Duodenal mucosa (tissue), 2 donors: ENCODE measurements around the gene DHRS2.

Experiments used
- H3K27ac ChIP-seq: one replicate; pipeline ENCODE4 v1.7.0; 2013; ENCODE audit warnings: low read depth, low read length
- H3K27me3 ChIP-seq, 2 donors: one replicate each; pipeline ENCODE4 v1.7.0; 2013; ENCODE audit warnings: low read length in 2 of 2, control low read depth in 1 of 2; ENCODE audit not compliant: insufficient read depth in 2 of 2, control insufficient read depth in 1 of 2
- H3K36me3 ChIP-seq, 2 donors: one replicate each; pipeline ENCODE4 v1.7.0; 2013; ENCODE audit warnings: low read length in 2 of 2, control low read depth in 1 of 2; ENCODE audit not compliant: insufficient read depth in 2 of 2, control insufficient read depth in 1 of 2
- H3K4me1 ChIP-seq, 2 donors: one replicate each; pipeline ENCODE4 v1.7.0; 2013; ENCODE audit warnings: low read length in 2 of 2, control low read depth in 1 of 2; ENCODE audit not compliant: insufficient read depth in 2 of 2, control insufficient read depth in 1 of 2
- H3K4me3 ChIP-seq, 2 donors: one replicate each; pipeline ENCODE4 v1.7.0; 2013; ENCODE audit warnings: low read length in 2 of 2, low read depth in 1 of 2
- H3K9ac ChIP-seq, 2 donors: one replicate each; pipeline ENCODE4 v1.7.0; 2013; ENCODE audit warnings: low read length in 2 of 2, low read depth in 1 of 2
- H3K9me3 ChIP-seq, 2 donors: one replicate each; pipeline ENCODE4 v1.7.0; 2013; ENCODE audit warnings: low read length in 2 of 2, control low read depth in 1 of 2; ENCODE audit not compliant: control insufficient read depth in 1 of 2

The DHRS2 gene

GRCh38 chr14:23646648-23647549, 10.7 kb downstream of the DHRS2 start:
- H3K9me3 ChIP-seq, result no peaks in the 10 kb centered on the region
- no peaks in the 10 kb centered on the region for H3K4me1 ChIP-seq
- no peak overlapping the region for H3K9ac ChIP-seq
- no peaks in the 10 kb centered on the region for H3K27me3 ChIP-seq
- no peak overlapping the region for H3K27ac ChIP-seq
- no peak overlapping the region for H3K4me3 ChIP-seq
- H3K36me3 ChIP-seq, result no peaks in the 10 kb centered on the region

- H3K27me3 ChIP-seq, result no peaks in the 10 kb centered on the region
Observed at GRCh38 chr14:23647619-23648018, 11.5 kb downstream of the DHRS2 start.

DNA sequence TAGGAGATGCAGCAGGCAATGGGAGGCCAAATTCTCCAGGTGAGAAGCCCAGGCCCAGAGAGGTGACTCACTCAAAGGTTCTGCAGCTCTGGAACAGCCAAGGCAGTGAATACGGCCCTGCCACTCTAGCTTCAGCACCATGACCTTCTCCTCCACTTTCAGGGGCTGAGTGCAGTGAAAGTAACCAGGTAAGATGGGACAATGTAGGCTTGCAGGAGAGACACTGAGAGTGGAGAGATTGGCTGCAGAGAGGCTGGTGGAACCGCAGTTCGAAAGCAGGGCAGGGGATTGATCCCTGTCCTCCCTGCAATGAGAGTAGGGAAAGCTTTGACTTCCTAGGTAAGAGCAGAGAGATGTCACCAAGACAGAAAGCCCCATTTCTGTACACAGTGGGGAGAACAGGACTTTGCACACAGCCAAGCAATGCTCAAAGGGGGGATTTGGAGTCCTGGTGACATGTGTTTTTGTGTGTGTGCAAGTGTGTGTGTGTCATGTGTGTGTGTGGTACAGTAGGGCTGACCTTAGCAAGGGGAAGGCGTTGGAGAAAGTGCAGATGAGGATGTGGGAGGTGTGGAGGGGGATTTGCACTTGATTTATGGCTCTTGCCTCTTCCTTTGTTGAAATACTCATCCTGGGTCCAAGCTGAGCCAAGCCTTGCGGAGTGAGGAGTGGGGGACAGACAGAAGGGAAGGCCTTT, 12.7 kb downstream of the DHRS2 start:
- Histone ChIP-seq H3K9ac (no peak overlapping the region), H3K9me3 (no peaks in the 10 kb centered on the region), H3K4me1 (no peaks in the 10 kb centered on the region), H3K27ac (no peak overlapping the region), H3K27me3 (no peaks in the 10 kb centered on the region), H3K4me3 (no peak overlapping the region), H3K36me3 (no peaks in the 10 kb centered on the region)

More at GRCh38 chr14:23647619-23648018, 11.5 kb downstream of the DHRS2 start:
- Histone ChIP-seq H3K4me1 (no peaks in the 10 kb centered on the region), H3K36me3 (no peaks in the 10 kb centered on the region), H3K9ac (no peak overlapping the region), H3K9me3 (no peaks in the 10 kb centered on the region), H3K4me3 (no peak overlapping the region), H3K27ac (no peak overlapping the region)

DNA sequence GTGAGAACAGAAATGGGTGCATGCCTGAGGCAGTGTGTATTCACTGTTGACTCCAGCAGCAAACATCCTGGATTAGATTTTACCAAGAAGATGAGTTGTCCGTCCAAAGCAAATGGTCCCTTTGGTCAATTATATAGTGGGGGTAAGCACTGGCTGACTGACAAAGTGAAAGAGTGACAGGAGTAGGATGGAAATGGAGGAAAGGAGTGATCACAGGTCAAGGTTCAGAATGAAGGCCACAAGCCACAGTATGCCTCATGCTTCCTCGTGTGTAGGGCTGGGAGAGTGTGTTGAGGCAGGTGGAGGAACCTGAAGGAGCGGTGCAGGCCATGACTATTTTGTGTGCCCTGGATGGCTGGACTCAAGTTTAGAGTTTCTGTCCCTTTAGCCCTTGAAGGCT, 14.3 kb downstream of the DHRS2 start:
- H3K36me3 ChIP-seq, result no peaks in the 10 kb centered on the region
- H3K9me3 ChIP-seq, result no peaks in the 10 kb centered on the region
- no peak overlapping the region for H3K4me3 ChIP-seq
- H3K9ac ChIP-seq, result no peak overlapping the region
- no peaks in the 10 kb centered on the region for H3K4me1 ChIP-seq
- H3K27ac ChIP-seq, result no peak overlapping the region
- no peaks in the 10 kb centered on the region for H3K27me3 ChIP-seq

DNA sequence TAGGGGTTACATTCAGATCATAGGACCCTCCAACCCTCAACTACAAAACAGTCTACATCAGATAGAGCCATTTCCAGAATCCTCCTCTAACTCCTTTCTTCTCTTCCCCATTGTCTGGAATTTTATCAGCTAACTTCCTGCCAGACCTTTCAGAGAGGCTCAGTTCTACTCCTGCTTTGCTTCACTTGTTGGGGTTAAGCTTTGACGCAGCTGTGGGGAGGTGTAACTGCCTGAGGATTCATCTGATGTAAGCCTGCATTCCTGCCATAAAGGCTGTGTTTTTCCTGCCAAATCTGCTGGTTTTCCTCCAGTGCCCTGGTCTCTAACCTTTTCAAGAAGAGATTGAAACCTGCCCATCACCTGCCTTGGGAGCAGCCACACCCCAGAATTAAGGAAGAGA, 16.9 kb downstream of the DHRS2 start:
- Histone ChIP-seq H3K27me3 (no peaks in the 10 kb centered on the region), H3K27ac (no peak overlapping the region), H3K9ac (no peak overlapping the region), H3K9me3 (no peaks in the 10 kb centered on the region), H3K36me3 (no peaks in the 10 kb centered on the region), H3K4me3 (no peak overlapping the region), H3K4me1 (no peaks in the 10 kb centered on the region)

- H3K9me3 ChIP-seq, result no peaks in the 10 kb centered on the region
- no peak overlapping the region for H3K9ac ChIP-seq
- no peaks in the 10 kb centered on the region for H3K36me3 ChIP-seq
- H3K27me3 ChIP-seq, result no peaks in the 10 kb centered on the region
- H3K4me1 ChIP-seq, result no peaks in the 10 kb centered on the region
- H3K27ac ChIP-seq, result no peak overlapping the region
- H3K4me3 ChIP-seq, result no peak overlapping the region
Observed at GRCh38 chr14:23654231-23654630, 18.1 kb downstream of the DHRS2 start.

DNA sequence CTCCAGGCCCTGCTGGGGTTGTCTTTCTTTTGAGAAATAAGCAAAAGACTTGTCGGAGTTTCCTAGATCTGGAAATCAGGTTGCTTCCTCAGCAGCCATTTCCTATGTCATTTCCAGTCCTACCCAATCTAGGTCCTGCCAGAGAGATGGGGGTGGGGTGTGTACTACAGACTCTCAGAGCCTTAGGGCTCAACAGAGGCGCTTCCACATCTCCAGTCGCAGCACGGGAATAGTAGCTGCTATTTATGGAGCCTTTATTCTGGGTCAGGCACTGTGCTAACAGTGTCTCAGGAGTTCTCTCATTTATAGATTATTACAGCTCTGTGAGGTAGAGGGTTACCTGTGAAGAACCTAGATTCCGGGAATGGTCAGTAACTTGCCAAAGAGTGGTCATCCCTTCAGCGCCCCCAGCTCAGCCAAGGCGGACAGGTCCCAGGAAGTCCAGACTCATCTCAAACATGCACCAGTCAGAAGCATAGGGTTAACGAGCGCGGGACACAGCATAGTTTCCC, 21.9 kb downstream of the DHRS2 start:
- Histone ChIP-seq H3K36me3 (no peaks in the 10 kb centered on the region), H3K9ac (no peak overlapping the region), H3K27ac (no peak overlapping the region), H3K9me3 (no peaks in the 10 kb centered on the region), H3K27me3 (no peaks in the 10 kb centered on the region), H3K4me1 (no peaks in the 10 kb centered on the region), H3K4me3 (no peak overlapping the region)

- H3K27me3 ChIP-seq, result no peaks in the 10 kb centered on the region
- no peaks in the 10 kb centered on the region for H3K36me3 ChIP-seq
- no peaks in the 10 kb centered on the region for H3K4me1 ChIP-seq
- no peak overlapping the region for H3K9ac ChIP-seq
- no peak overlapping the region for H3K4me3 ChIP-seq
- H3K9me3 ChIP-seq, result no peaks in the 10 kb centered on the region
- H3K27ac ChIP-seq, result no peak overlapping the region
Observed at GRCh38 chr14:23660290-23661226, 24.4 kb downstream of the DHRS2 start.

DNA sequence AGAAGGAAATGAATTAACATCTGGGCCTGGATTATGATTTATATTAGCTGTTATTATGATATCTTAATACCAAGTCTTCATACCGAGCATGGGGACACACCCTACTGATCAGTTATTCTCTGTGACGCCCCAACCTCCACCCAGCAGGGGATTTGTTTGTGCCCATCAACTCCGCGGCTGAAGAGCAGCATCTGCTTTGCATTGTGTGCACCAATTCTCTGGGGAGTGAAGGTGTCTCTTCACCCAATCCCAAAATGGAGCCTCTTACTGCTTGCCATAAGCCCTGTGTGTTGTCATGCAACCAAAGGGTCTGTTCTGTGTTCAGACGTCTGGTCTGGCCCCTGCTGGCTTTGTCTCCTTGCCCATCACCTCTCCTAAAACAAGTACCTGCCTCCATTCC, 25.4 kb downstream of the DHRS2 start:
- no peak overlapping the region for H3K9ac ChIP-seq
- no peaks in the 10 kb centered on the region for H3K27me3 ChIP-seq
- no peaks in the 10 kb centered on the region for H3K9me3 ChIP-seq
- H3K27ac ChIP-seq, result no peak overlapping the region
- H3K36me3 ChIP-seq, result no peaks in the 10 kb centered on the region
- no peaks in the 10 kb centered on the region for H3K4me1 ChIP-seq
- H3K4me3 ChIP-seq, result no peak overlapping the region
